Omental fat pad (tissue), 4 donors: ENCODE results near the gene TRAF2. TPM values are rescaled to one million over a fixed set of nuclear protein-coding genes. Genes with fewer than 3 reads are reported as not detected.
"Not testable (repeated sequence)": the region's sequence is repeated elsewhere in the genome, so short reads cannot be mapped to it uniquely, and the experiment has no call there.

Experiments
- ATAC-seq: fragments of 150-250 bp; one replicate; pipeline ENCODE4 v1.9.1; 2016; ENCODE audit warnings: mild to moderate bottlenecking, moderate library complexity; ENCODE audit not compliant: low FRiP score
- DNase-seq: peaks from one replicate; pipeline ENCODE4 v3.0.0-alpha.2; 2019; ENCODE audit warnings: low spot score
- CTCF ChIP-seq, 3 donors: fragments of 450-650 bp; IDR thresholded peaks; one replicate each; pipeline ENCODE4 v1.5.1; 2016 to 2017; ENCODE audit warnings: antibody characterized with exemption in 3 of 3, mild to moderate bottlenecking in 3 of 3, moderate library complexity in 2 of 3
- total RNA-seq, 4 donors: library from RNA; depleted of rRNA; stranded (reverse); fragments of >200 nt; gene quantifications; one replicate each; pipeline ENCODE4 v1.1.0, GENCODE V29; 2016

TRAF2 gene
- total RNA-seq, 4 donors from 2014 or later = 3.2 to 9.1 (median 5.1) TPM

GRCh38 chr9:136867917-136868316 is 18.4 kb upstream of the TRAF2 start:
- TF ChIP-seq CTCF (IDR thresholded peaks at IDR 0.05) = no peak
- no peak for ATAC-seq
- no peak for DNase-seq

DNA sequence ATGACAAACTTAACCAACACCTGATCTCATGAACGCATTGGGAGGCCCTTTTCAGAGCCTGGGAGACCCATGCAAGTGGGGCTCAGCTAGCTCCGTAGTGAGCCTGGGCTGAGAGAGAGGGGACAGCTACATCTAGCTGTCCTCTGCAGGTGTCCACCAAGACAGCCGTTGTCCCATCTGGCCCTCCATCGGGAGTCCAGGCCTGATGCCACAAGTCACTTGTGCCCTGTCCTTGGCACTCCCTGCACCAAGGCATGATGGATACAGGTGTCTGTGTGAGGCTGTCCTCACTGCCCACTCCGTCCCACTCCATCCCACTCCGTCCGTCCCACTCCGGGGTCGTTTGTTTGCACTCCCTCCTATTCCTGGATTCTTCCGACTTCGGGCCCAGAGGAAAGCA is 17.7 kb upstream of the TRAF2 start:
- DNase-seq (no peak), ATAC-seq (no peak)
- TF ChIP-seq CTCF (IDR thresholded peaks at IDR 0.05) = no peak

DNA sequence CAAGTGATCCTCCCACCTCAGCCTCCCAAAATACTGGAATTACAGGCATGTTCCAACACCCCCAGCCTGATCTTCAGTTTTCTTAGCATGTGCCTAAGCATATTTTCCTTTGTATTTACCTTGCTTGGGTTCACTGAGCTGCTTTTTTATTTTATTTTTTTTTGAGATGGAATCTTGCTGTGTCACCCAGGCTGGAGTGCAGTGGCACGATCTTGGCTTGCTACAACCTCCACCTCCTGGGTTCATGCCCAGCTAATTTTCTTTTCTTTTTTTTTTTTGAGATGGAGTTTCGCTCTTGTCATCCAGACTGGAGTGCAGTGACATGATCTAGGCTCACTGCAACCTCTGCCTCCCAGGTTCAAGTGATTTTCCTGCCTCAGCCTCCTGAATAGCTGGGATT is 16.7 kb upstream of the TRAF2 start:
- DNase-seq, ATAC-seq: not testable (repeated sequence)

DNA sequence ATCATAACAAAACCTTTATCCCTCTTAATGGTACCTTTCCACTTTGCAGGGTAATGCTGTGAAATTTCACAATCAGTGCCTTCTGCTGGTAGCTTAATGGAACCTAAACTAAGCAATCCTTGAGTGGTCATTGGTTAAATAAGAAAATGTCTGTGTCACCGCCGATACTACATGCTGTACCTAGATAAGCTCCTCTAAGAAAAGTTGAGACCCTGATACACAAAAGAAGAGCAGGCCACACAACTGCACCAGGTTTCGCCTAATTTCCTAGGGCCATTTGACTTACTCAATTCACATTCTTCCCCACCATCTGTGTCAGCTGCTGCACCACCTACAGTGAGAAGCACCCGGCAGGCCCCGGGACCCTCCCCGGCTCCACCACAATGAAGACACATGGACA is 11.2 kb upstream of the TRAF2 start:
- DNase-seq (no peak), ATAC-seq (no peak)
- no peak for TF ChIP-seq CTCF (IDR thresholded peaks at IDR 0.05)

GRCh38 chr9:136876476-136876875 is 9.8 kb upstream of the TRAF2 start:
- ATAC-seq (no peak), DNase-seq (no peak)
- TF ChIP-seq CTCF (IDR thresholded peaks at IDR 0.05) = no peak

DNA sequence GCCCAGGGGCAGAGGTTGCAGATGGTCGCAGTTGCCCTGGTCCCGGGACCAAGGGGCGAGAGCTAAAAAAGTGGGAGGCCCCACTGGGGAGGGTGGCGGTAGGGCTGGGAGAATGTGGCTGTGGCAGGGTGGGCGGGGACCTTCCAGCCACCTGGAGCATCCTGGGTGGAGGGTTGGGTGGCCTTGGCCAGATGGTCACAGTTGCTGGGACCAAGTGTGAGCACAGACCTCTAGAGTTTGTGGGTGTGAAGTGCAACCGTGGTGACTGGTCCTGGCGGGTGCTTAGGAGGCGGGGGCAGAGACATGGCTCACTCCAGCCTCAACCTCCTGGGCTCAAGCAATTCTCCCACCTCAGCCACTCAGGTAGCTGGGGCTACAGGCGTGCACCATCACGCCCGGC is 5.7 kb upstream of the TRAF2 start:
- no peak for TF ChIP-seq CTCF (IDR thresholded peaks at IDR 0.05)
- no peak for DNase-seq
- ATAC-seq = no peak

GRCh38 chr9:136881691-136882108 is 4.6 kb upstream of the TRAF2 start:
- no peak for TF ChIP-seq CTCF (IDR thresholded peaks at IDR 0.05)
- ATAC-seq = no peak
- no peak for DNase-seq
